ENCODE measurements around the gene CD44. TPM values are rescaled to one million over a fixed set of nuclear protein-coding genes. Genes with fewer than 3 reads are reported as not detected.
"Not testable (repeated sequence)": the region's sequence is repeated elsewhere in the genome, so short reads cannot be mapped to it uniquely, and the experiment has no call there.

The CD44 gene
- total and polyA plus RNA-seq, 2 donors (not counting 1 experiment from before 2014, with no cell fraction given) = 660 to 980 TPM

DNA sequence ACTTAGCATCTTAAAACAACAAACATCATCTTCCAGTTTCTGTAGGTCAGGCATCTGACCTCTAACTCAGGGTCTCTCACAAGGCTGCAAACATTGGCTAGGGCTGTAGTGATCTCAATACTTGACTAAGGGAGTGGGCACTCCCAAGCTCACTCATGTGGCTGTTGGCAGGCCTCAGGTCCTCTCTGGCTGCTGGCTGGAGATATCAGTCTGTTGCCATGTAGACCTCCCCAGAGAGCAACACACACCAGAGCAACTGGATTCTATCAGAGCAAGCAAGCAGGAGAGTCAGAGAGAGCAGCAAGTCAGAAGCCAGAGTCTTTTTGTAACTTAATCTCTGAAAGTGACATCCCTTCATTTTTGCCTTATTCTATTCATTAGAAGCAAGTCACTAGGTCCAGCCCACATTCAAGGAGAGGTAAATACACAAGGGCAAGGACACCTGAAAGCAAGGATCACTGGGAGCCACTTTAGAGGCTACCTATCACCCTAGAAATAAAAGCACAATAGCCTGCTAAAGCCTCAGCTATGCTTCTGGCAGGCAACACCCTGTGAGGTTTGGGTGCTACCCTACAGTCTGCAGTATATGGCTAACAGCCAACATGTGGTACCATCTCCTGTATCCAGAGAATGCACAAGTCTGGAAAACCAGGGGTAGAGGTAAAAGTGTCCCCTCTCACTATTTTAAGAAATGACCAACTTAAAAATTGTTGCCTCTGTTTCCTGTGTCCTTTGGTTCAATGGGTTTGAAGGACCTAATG is 33.5 kb upstream of the CD44 start:
- H3K36me3 ChIP-seq (ENCODE audit: control insufficient read depth, insufficient read depth, low read length) = no peaks in the 10 kb centered on the region
- H3K9me3 ChIP-seq (ENCODE audit: control insufficient read depth, insufficient read depth, low read depth, low read length) = no peaks in the 10 kb centered on the region
- TF ChIP-seq EZH2 (IDR thresholded peaks at IDR 0.05; ENCODE audit: low read length, missing control alignments) (no peak), CTCF (conservative IDR thresholded peaks at IDR 0.05 in 1 of 2, IDR thresholded peaks at IDR 0.05 in 1 of 2; ENCODE audit: low read depth in 1 of 2, low read length in 2 of 2) (no peak)
- no peaks in the 10 kb centered on the region for H4K20me1 ChIP-seq (ENCODE audit: control insufficient read depth, extremely low read depth, insufficient read depth, low read length)
- no peak overlapping the region for H3K4me3 ChIP-seq (replicated peaks in 1 of 4; ENCODE audit: control extremely low read depth in 1 of 4, insufficient read depth in 1 of 4, low read depth in 3 of 4, low read length in 4 of 4)
- no peak overlapping the region for H3K9ac ChIP-seq (ENCODE audit: insufficient read depth, low read length)
- H3K79me2 ChIP-seq (ENCODE audit: control insufficient read depth, insufficient read depth, low read length) = no peaks in the 10 kb centered on the region
- no peak overlapping the region for H3K27ac ChIP-seq (ENCODE audit: insufficient read depth, low read length)
- DNase-seq (ENCODE audit: low read depth in 2 of 2) = peak in 1 of 2 donors; percentile 59
- no peak overlapping the region for H3K4me2 ChIP-seq (ENCODE audit: extremely low read depth, insufficient read depth, low read length)
- H3K27me3 ChIP-seq (ENCODE audit: control insufficient read depth, insufficient read depth, low read length) = no peaks in the 10 kb centered on the region
- H2AFZ ChIP-seq (ENCODE audit: low read length) = no peak overlapping the region
- H3K4me1 ChIP-seq (ENCODE audit: control insufficient read depth, extremely low read depth, insufficient read depth, low read length) = peaks cover 7% of the 10 kb centered on the region

GRCh38 chr11:35106595-35106994 is 32.4 kb upstream of the CD44 start:
- H2AFZ ChIP-seq (ENCODE audit: low read length) = no peak overlapping the region
- H3K9ac ChIP-seq (ENCODE audit: insufficient read depth, low read length) = no peak overlapping the region
- no peak for TF ChIP-seq CTCF (conservative IDR thresholded peaks at IDR 0.05 in 1 of 2, IDR thresholded peaks at IDR 0.05 in 1 of 2; ENCODE audit: low read depth in 1 of 2, low read length in 2 of 2)
- no peak for TF ChIP-seq EZH2 (IDR thresholded peaks at IDR 0.05; ENCODE audit: low read length, missing control alignments)
- DNase-seq (ENCODE audit: low read depth in 2 of 2) = no peak
- H3K4me1 ChIP-seq (ENCODE audit: control insufficient read depth, extremely low read depth, insufficient read depth, low read length) = peaks cover 6% of the 10 kb centered on the region
- H4K20me1 ChIP-seq (ENCODE audit: control insufficient read depth, extremely low read depth, insufficient read depth, low read length) = no peaks in the 10 kb centered on the region
- no peaks in the 10 kb centered on the region for H3K36me3 ChIP-seq (ENCODE audit: control insufficient read depth, insufficient read depth, low read length)
- no peak overlapping the region for H3K27ac ChIP-seq (ENCODE audit: insufficient read depth, low read length)
- H3K27me3 ChIP-seq (ENCODE audit: control insufficient read depth, insufficient read depth, low read length) = no peaks in the 10 kb centered on the region
- H3K79me2 ChIP-seq (ENCODE audit: control insufficient read depth, insufficient read depth, low read length) = no peaks in the 10 kb centered on the region
- H3K4me3 ChIP-seq (replicated peaks in 1 of 4; ENCODE audit: control extremely low read depth in 1 of 4, insufficient read depth in 1 of 4, low read depth in 3 of 4, low read length in 4 of 4) = no peak overlapping the region
- no peak overlapping the region for H3K4me2 ChIP-seq (ENCODE audit: extremely low read depth, insufficient read depth, low read length)
- no peaks in the 10 kb centered on the region for H3K9me3 ChIP-seq (ENCODE audit: control insufficient read depth, insufficient read depth, low read depth, low read length)

DNA sequence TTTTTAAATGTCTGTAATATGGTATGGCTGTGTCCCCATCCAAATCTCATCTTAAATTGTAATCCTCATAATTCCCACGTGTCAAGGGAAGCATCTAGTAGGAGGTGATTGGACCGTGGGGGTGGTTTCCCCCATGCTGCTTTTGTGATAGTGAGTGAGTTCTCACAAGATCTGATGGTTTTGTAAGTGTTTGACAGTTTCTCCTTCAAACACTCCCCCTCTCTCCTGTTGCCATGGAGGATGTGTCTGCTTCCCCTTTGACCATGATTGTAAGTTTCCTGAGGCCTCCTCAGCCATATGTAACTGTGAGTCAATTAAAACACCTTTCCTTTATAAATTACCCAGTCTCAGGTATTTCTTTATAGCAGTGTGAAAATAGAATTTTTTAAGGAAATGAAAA is 31.1 kb upstream of the CD44 start:
- Histone ChIP-seq H3K4me1 (ENCODE audit: control insufficient read depth, extremely low read depth, insufficient read depth, low read length) (peaks cover 10% of the 10 kb centered on the region), H3K27ac (ENCODE audit: insufficient read depth, low read length) (no peak overlapping the region), H2AFZ (ENCODE audit: low read length) (no peak overlapping the region), H3K79me2 (ENCODE audit: control insufficient read depth, insufficient read depth, low read length) (no peaks in the 10 kb centered on the region), H3K36me3 (ENCODE audit: control insufficient read depth, insufficient read depth, low read length) (no peaks in the 10 kb centered on the region), H4K20me1 (ENCODE audit: control insufficient read depth, extremely low read depth, insufficient read depth, low read length) (no peaks in the 10 kb centered on the region), H3K27me3 (ENCODE audit: control insufficient read depth, insufficient read depth, low read length) (no peaks in the 10 kb centered on the region), H3K4me2 (ENCODE audit: extremely low read depth, insufficient read depth, low read length) (no peak overlapping the region), H3K9ac (ENCODE audit: insufficient read depth, low read length) (no peak overlapping the region), H3K4me3 (replicated peaks in 1 of 4; ENCODE audit: control extremely low read depth in 1 of 4, insufficient read depth in 1 of 4, low read depth in 3 of 4, low read length in 4 of 4) (no peak overlapping the region), H3K9me3 (ENCODE audit: control insufficient read depth, insufficient read depth, low read depth, low read length) (no peaks in the 10 kb centered on the region)
- DNase-seq (ENCODE audit: low read depth in 2 of 2) = no peak
- TF ChIP-seq CTCF (conservative IDR thresholded peaks at IDR 0.05 in 1 of 2, IDR thresholded peaks at IDR 0.05 in 1 of 2; ENCODE audit: low read depth in 1 of 2, low read length in 2 of 2) (no peak), EZH2 (IDR thresholded peaks at IDR 0.05; ENCODE audit: low read length, missing control alignments) (no peak)

GRCh38 chr11:35108336-35108735 is 30.6 kb upstream of the CD44 start:
- not testable (repeated sequence) for H3K36me3 ChIP-seq (ENCODE audit: control insufficient read depth, insufficient read depth, low read length); H3K79me2 ChIP-seq (ENCODE audit: control insufficient read depth, insufficient read depth, low read length); H3K27ac ChIP-seq (ENCODE audit: insufficient read depth, low read length); DNase-seq (ENCODE audit: low read depth in 2 of 2); H3K9me3 ChIP-seq (ENCODE audit: control insufficient read depth, insufficient read depth, low read depth, low read length); H3K4me2 ChIP-seq (ENCODE audit: extremely low read depth, insufficient read depth, low read length); H3K27me3 ChIP-seq (ENCODE audit: control insufficient read depth, insufficient read depth, low read length); H2AFZ ChIP-seq (ENCODE audit: low read length); H3K4me3 ChIP-seq (replicated peaks in 1 of 4; ENCODE audit: control extremely low read depth in 1 of 4, insufficient read depth in 1 of 4, low read depth in 3 of 4, low read length in 4 of 4); H3K9ac ChIP-seq (ENCODE audit: insufficient read depth, low read length); H4K20me1 ChIP-seq (ENCODE audit: control insufficient read depth, extremely low read depth, insufficient read depth, low read length); H3K4me1 ChIP-seq (ENCODE audit: control insufficient read depth, extremely low read depth, insufficient read depth, low read length)
